Colonic mucosa (tissue), 4 donors: Measurements from ENCODE around the gene MRPS2. TPM values are rescaled to one million over a fixed set of nuclear protein-coding genes. Genes with fewer than 3 reads are reported as not detected.
"Not testable (repeated sequence)": the region's sequence is repeated elsewhere in the genome, so short reads cannot be mapped to it uniquely, and the experiment has no call there.

Source experiments
- DNase-seq: peaks from one replicate; pipeline ENCODE4 v3.0.0-alpha.2; 2020
- H3K27ac ChIP-seq: fragments of 200-600 bp; one replicate; pipeline ENCODE4 v1.8.0; 2021
- H3K27me3 ChIP-seq: fragments of 200-600 bp; one replicate; pipeline ENCODE4 v1.8.0; 2021
- H3K36me3 ChIP-seq: fragments of 200-600 bp; one replicate; pipeline ENCODE4 v1.8.0; 2021
- H3K4me1 ChIP-seq: fragments of 200-600 bp; one replicate; pipeline ENCODE4 v1.8.0; 2021; ENCODE audit warnings: mild to moderate bottlenecking
- H3K4me3 ChIP-seq: fragments of 200-600 bp; one replicate; pipeline ENCODE4 v1.8.0; 2021
- H3K9ac ChIP-seq, 2 donors: one replicate each; pipeline ENCODE4 v1.7.0; 2013; ENCODE audit warnings: control low read depth in 2 of 2, low read depth in 2 of 2, low read length in 2 of 2
- H3K9me3 ChIP-seq: fragments of 200-600 bp; one replicate; pipeline ENCODE4 v1.8.0; 2021
- CTCF ChIP-seq: fragments of 200-600 bp; IDR thresholded peaks from one replicate; pipeline ENCODE4 v1.8.0; 2022; ENCODE audit warnings: antibody characterized with exemption, mild to moderate bottlenecking
- intact Hi-C: fragments of 100-400 bp; cut with DNase I; formaldehyde crosslinking; loops from one replicate; pipeline ENCODE4 v1.14.1; 2022
- total RNA-seq, 2 donors: library from RNA; stranded (reverse); fragmentation: NEBNext Ultra II Directional in 1 of 2; extraction: Animal tissue kit (Norgen Biotek cat#: 25700) in 1 of 2; gene quantifications; one replicate each; pipeline ENCODE4 v1.2.1, GENCODE V29; 2021
- donor health status: healthy.
- donor health status: DM: no; HTN: no; CAD: no.
- donor health status: DM: no; HTN: no; CAD: no.

MRPS2 gene
- total RNA-seq, 2 donors from 2014 or later = 35.9 to 61.1 TPM

GRCh38 chr9:135508211-135508820 is 7.8 kb downstream of the MRPS2 start:
- no peaks in the 10 kb centered on the region for H3K9me3 ChIP-seq
- no peaks in the 10 kb centered on the region for H3K4me1 ChIP-seq
- intact Hi-C loops = no loop called here
- no peak overlapping the region for H3K9ac ChIP-seq
- no peak for TF ChIP-seq CTCF
- H3K4me3 ChIP-seq = no peak overlapping the region
- no peak for DNase-seq
- H3K27ac ChIP-seq = no peak overlapping the region
- no peaks in the 10 kb centered on the region for H3K36me3 ChIP-seq
- no peaks in the 10 kb centered on the region for H3K27me3 ChIP-seq

DNA sequence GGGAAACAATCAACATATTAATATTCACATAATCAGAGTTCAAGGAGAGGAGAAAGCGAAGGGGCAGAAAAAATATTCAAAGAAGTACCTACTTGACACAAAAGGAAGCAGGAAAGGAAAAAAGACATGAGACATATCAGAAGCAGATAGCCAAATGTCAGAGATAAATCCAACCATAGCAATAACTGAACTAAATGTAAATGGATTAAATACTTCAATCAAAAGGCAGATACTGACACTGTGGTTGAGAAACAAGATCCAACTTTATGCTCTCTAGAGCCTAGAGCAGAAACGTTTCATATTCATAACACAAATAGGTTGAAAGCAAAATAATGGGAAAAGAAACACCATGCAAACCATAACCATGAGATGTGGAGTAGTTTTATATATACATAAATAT is 9.0 kb downstream of the MRPS2 start:
- no peaks in the 10 kb centered on the region for H3K36me3 ChIP-seq

GRCh38 chr9:135512241-135512603 is 11.7 kb downstream of the MRPS2 start:
- no peaks in the 10 kb centered on the region for H3K27me3 ChIP-seq
- TF ChIP-seq CTCF = no peak
- intact Hi-C loops = no loop called here
- no peak overlapping the region for H3K4me3 ChIP-seq
- H3K9ac ChIP-seq = no peak overlapping the region
- H3K4me1 ChIP-seq = no peaks in the 10 kb centered on the region
- no peak overlapping the region for H3K27ac ChIP-seq
- H3K9me3 ChIP-seq = no peaks in the 10 kb centered on the region
- no peak for DNase-seq
- no peaks in the 10 kb centered on the region for H3K36me3 ChIP-seq

More for the DNA sequence above, 9.0 kb downstream of the MRPS2 start:
- TF ChIP-seq CTCF = no peak
- no peak for DNase-seq
- Histone ChIP-seq H3K9me3 (no peaks in the 10 kb centered on the region), H3K27me3 (no peaks in the 10 kb centered on the region), H3K27ac (no peak overlapping the region), H3K9ac (no peak overlapping the region), H3K4me3 (no peak overlapping the region), H3K4me1 (no peaks in the 10 kb centered on the region)
- intact Hi-C loops = no loop called here

DNA sequence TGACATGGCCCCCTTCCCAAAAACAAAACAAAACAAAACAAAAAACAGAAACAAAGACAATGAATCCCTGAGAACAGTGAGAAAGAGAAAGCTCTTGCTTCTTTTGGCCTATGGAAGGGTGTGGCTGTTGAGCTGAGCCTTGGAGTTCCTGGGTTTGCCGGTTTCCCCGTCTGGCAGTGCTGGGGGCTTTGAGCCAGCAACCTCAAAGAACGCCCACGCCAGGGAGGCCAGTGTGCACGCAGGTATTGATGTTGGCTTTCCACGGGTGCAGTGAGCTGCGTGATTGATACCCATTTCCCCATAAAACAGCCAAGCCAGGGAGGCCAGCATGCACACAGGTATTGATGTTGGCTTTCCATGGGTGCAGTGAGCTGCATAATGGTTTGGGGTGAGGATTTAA is 12.4 kb downstream of the MRPS2 start:
- Histone ChIP-seq H3K9ac (no peak overlapping the region), H3K4me3 (no peak overlapping the region), H3K27ac (no peak overlapping the region), H3K27me3 (no peaks in the 10 kb centered on the region), H3K36me3 (no peaks in the 10 kb centered on the region), H3K9me3 (no peaks in the 10 kb centered on the region), H3K4me1 (no peaks in the 10 kb centered on the region)
- no peak for TF ChIP-seq CTCF
- no peak for DNase-seq
- intact Hi-C loops = no loop called here

DNA sequence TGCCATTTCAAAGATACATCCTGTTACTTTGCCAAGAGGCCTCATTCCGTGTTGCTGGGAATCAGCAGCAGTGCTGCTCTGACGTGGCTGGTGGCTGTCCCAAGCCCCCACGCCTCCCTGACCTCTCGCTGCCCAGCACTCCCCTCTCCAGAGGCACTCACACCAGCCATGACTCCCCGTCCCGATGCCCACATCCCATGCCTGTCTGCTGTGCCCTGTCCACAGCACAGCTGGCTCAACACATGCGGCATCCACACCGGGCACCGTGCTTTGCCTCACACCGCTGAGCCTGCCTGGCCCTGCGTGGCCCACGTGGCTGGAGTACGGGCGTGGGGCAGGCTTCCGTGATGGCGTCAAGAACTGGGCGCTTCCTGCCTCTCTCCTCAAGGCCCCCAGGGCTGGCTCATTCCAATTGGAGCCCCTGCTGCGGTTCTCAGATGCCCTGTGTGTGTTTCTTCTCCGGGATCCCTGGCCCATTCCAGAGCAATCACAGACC is 12.9 kb downstream of the MRPS2 start:
- Histone ChIP-seq H3K36me3 (no peaks in the 10 kb centered on the region), H3K27me3 (no peaks in the 10 kb centered on the region), H3K9ac (no peak overlapping the region), H3K9me3 (no peaks in the 10 kb centered on the region), H3K4me1 (no peaks in the 10 kb centered on the region), H3K27ac (no peak overlapping the region), H3K4me3 (no peak overlapping the region)
- TF ChIP-seq CTCF = no peak
- no peak for DNase-seq
- intact Hi-C loops = no loop called here

DNA sequence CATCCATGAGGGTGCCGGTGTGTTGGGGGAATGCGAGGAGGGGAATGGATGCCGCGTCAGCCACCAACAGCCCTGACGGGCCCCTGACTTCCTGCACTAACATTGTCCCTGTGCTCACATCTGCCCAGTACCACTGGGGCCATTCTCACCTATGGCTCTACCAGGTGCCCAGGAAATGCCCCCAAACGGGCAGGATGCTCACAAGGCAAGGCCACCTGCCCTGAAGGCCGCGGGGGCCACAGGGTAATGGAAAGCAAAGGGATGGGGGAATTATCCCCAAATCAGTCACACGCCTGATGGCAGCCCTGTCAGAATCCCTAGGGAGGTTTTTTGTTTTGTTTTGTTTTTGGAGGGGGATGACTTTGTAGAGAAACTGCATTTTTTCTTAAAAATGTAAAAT is 13.4 kb downstream of the MRPS2 start:
- DNase-seq, H3K9ac ChIP-seq, H3K4me1 ChIP-seq, intact Hi-C loops, H3K27me3 ChIP-seq, H3K36me3 ChIP-seq, H3K4me3 ChIP-seq, H3K9me3 ChIP-seq, H3K27ac ChIP-seq: not testable (repeated sequence)
